Measurements from ENCODE around the gene PINK1.

Gene PINK1

DNA sequence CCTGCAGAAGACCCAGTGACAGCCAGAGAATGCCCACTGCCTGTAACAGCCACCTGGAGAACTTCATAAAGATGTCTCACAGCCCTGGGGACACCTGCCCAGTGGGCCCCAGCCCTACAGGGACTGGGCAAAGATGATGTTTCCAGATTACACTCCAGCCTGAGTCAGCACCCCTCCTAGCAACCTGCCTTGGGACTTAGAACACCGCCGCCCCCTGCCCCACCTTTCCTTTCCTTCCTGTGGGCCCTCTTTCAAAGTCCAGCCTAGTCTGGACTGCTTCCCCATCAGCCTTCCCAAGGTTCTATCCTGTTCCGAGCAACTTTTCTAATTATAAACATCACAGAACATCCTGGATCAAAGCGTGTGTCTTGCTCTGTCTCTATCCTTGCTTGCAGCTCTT lies 14.7 kb upstream of the PINK1 start:
- WGBS (ENCODE audit: extremely low coverage, insufficient coverage, insufficient read length), result no CpG with 5 or more reads among the region's 4 CpGs
- Histone ChIP-seq H4K12ac (ENCODE audit: low read depth, low read length) (no peak overlapping the region), H3K4me1 (ENCODE audit: control insufficient read depth in 1 of 2, insufficient read depth in 2 of 2, low read length in 2 of 2) (peaks cover 4% of the 10 kb centered on the region in 2 experiments), H3K4me3 (ENCODE audit: low read depth, low read length) (no peak overlapping the region), H2BK5ac (ENCODE audit: low read depth, low read length, poor library complexity) (no peak overlapping the region), H2AK5ac (ENCODE audit: low read length) (no peak overlapping the region), H3K27me3 (ENCODE audit: insufficient read depth, low read length) (no peaks in the 10 kb centered on the region), H3K27ac (ENCODE audit: low read depth, low read length) (no peak overlapping the region), H3K36me3 (ENCODE audit: control insufficient read depth in 1 of 2, insufficient read depth in 2 of 2, low read length in 2 of 2) (no peaks in the 10 kb centered on the region), H3K9me3 (ENCODE audit: insufficient read depth, low read depth, low read length) (no peaks in the 10 kb centered on the region), H3K23ac (ENCODE audit: low read length) (no peak overlapping the region), H2BK12ac (ENCODE audit: low read length) (no peak overlapping the region), H3K4ac (ENCODE audit: low read depth, low read length) (no peak overlapping the region), H2BK120ac (ENCODE audit: insufficient read depth, low read length, poor library complexity) (no peak overlapping the region), H4K91ac (ENCODE audit: low read depth, low read length) (no peak overlapping the region), H3K79me2 (ENCODE audit: control insufficient read depth, insufficient read depth, low read length, poor library complexity) (no peaks in the 10 kb centered on the region), H3K9ac (ENCODE audit: low read length) (no peak overlapping the region), H3K18ac (ENCODE audit: low read length) (no peak overlapping the region), H3K14ac (ENCODE audit: low read length) (no peak overlapping the region), H4K8ac (ENCODE audit: low read depth, low read length) (no peak overlapping the region), H3K4me2 (ENCODE audit: low read length) (no peak overlapping the region), H2AFZ (ENCODE audit: insufficient read depth, low read length, poor library complexity) (no peak overlapping the region), H3K79me1 (ENCODE audit: low read length) (peaks cover under 1% of the 10 kb centered on the region)
- DNase-seq, result no peak

DNA sequence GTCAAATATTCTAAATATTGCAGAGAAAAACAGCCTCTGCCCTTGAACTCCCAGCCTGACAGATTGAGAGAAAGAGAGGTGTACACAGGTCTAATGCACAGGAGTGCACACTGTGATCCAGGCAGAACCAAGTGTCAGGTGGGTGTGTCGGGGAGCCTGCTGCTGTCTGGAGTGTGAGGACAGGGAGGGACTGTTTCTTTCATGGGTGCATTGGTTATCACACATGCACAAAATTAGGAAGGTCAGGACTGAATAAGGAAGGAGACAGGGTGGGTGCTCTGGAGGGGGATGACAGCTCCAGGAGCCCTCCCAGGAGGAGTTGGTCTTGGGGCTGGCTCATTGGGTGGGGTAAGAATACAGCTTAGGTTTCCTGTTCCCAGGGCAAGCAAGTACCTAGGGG lies 13.3 kb upstream of the PINK1 start:
- Histone ChIP-seq H3K9me3 (ENCODE audit: insufficient read depth, low read depth, low read length) (no peaks in the 10 kb centered on the region), H3K36me3 (ENCODE audit: control insufficient read depth in 1 of 2, insufficient read depth in 2 of 2, low read length in 2 of 2) (no peaks in the 10 kb centered on the region), H4K91ac (ENCODE audit: low read depth, low read length) (no peak overlapping the region), H4K12ac (ENCODE audit: low read depth, low read length) (no peak overlapping the region), H2BK12ac (ENCODE audit: low read length) (no peak overlapping the region), H3K27me3 (ENCODE audit: insufficient read depth, low read length) (no peaks in the 10 kb centered on the region), H3K4me2 (ENCODE audit: low read length) (no peak overlapping the region), H2BK5ac (ENCODE audit: low read depth, low read length, poor library complexity) (no peak overlapping the region), H2BK120ac (ENCODE audit: insufficient read depth, low read length, poor library complexity) (no peak overlapping the region), H3K23ac (ENCODE audit: low read length) (no peak overlapping the region), H3K4ac (ENCODE audit: low read depth, low read length) (no peak overlapping the region), H4K8ac (ENCODE audit: low read depth, low read length) (no peak overlapping the region), H3K4me1 (ENCODE audit: control insufficient read depth in 1 of 2, insufficient read depth in 2 of 2, low read length in 2 of 2) (no peaks in the 10 kb centered on the region), H3K79me2 (ENCODE audit: control insufficient read depth, insufficient read depth, low read length, poor library complexity) (no peaks in the 10 kb centered on the region), H3K79me1 (ENCODE audit: low read length) (no peaks in the 10 kb centered on the region), H3K14ac (ENCODE audit: low read length) (no peak overlapping the region), H3K27ac (ENCODE audit: low read depth, low read length) (no peak overlapping the region), H3K18ac (ENCODE audit: low read length) (no peak overlapping the region), H3K9ac (ENCODE audit: low read length) (no peak overlapping the region), H2AFZ (ENCODE audit: insufficient read depth, low read length, poor library complexity) (no peak overlapping the region), H2AK5ac (ENCODE audit: low read length) (no peak overlapping the region), H3K4me3 (ENCODE audit: low read depth, low read length) (no peak overlapping the region)
- no CpG with 5 or more reads among the region's 1 CpG for WGBS (ENCODE audit: extremely low coverage, insufficient coverage, insufficient read length)
- peak in 1 of 2 donors; percentile 70 for DNase-seq

DNA sequence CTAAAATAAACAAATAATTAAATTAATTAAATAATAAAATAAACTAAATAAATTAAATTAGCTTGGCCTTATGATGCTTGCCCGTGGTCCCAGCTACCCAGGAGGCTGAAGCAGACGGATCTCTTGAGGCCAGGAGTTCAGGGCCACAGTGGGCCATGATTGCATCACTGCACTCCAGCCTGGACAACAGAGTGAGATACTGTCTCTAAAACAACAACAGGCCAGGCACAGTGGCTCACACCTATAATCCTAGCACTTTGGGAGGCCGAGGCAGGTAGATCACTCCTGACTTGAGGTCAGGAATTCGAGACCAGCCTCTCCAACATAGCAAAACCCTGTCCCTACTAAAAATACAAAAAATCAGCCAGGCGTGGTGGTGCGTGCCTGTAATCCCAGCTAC lies 12.2 kb upstream of the PINK1 start:
- Histone ChIP-seq H4K12ac (ENCODE audit: low read depth, low read length) (no peak overlapping the region), H3K4me2 (ENCODE audit: low read length) (no peak overlapping the region), H2BK120ac (ENCODE audit: insufficient read depth, low read length, poor library complexity) (no peak overlapping the region), H3K4me3 (ENCODE audit: low read depth, low read length) (no peak overlapping the region), H3K79me1 (ENCODE audit: low read length) (no peaks in the 10 kb centered on the region), H3K79me2 (ENCODE audit: control insufficient read depth, insufficient read depth, low read length, poor library complexity) (no peaks in the 10 kb centered on the region), H2BK5ac (ENCODE audit: low read depth, low read length, poor library complexity) (no peak overlapping the region), H3K4ac (ENCODE audit: low read depth, low read length) (no peak overlapping the region), H3K14ac (ENCODE audit: low read length) (no peak overlapping the region), H4K8ac (ENCODE audit: low read depth, low read length) (no peak overlapping the region), H3K27ac (ENCODE audit: low read depth, low read length) (no peak overlapping the region), H3K36me3 (ENCODE audit: control insufficient read depth in 1 of 2, insufficient read depth in 2 of 2, low read length in 2 of 2) (no peaks in the 10 kb centered on the region), H3K9ac (ENCODE audit: low read length) (no peak overlapping the region), H3K9me3 (ENCODE audit: insufficient read depth, low read depth, low read length) (no peaks in the 10 kb centered on the region), H4K91ac (ENCODE audit: low read depth, low read length) (no peak overlapping the region), H2AFZ (ENCODE audit: insufficient read depth, low read length, poor library complexity) (no peak overlapping the region), H2BK12ac (ENCODE audit: low read length) (no peak overlapping the region), H3K27me3 (ENCODE audit: insufficient read depth, low read length) (no peaks in the 10 kb centered on the region), H3K23ac (ENCODE audit: low read length) (no peak overlapping the region), H3K4me1 (ENCODE audit: control insufficient read depth in 1 of 2, insufficient read depth in 2 of 2, low read length in 2 of 2) (no peaks in the 10 kb centered on the region), H2AK5ac (ENCODE audit: low read length) (no peak overlapping the region), H3K18ac (ENCODE audit: low read length) (no peak overlapping the region)
- DNase-seq, result peak in 1 of 2 donors; percentile 37
- WGBS (ENCODE audit: extremely low coverage, insufficient coverage, insufficient read length), result no CpG with 5 or more reads among the region's 6 CpGs

DNA sequence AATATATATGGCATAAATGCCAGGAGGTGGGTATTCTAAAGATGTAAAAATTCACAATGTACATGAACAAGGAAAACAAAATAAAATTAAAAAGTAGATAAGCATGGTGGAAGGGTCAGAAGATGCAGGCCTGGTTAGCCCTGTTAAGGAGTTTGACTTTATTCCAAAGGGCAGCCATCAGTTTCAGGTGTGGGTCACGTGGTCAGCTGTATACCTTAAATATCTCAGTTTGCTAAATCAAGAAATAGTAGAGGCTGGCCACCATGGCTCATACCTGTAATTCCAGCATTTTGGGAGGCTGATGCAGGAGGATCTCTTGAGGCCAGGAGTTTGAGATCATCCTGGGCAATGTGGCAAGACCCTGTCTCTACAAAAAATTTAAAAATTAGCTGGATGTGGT lies 8.5 kb upstream of the PINK1 start:
- Histone ChIP-seq H2AK5ac (ENCODE audit: low read length) (no peak overlapping the region), H3K14ac (ENCODE audit: low read length) (no peak overlapping the region), H4K8ac (ENCODE audit: low read depth, low read length) (no peak overlapping the region), H3K36me3 (ENCODE audit: control insufficient read depth in 1 of 2, insufficient read depth in 2 of 2, low read length in 2 of 2) (no peaks in the 10 kb centered on the region), H4K91ac (ENCODE audit: low read depth, low read length) (no peak overlapping the region), H3K27ac (ENCODE audit: low read depth, low read length) (no peak overlapping the region), H3K23ac (ENCODE audit: low read length) (no peak overlapping the region), H3K9me3 (ENCODE audit: insufficient read depth, low read depth, low read length) (no peaks in the 10 kb centered on the region), H4K12ac (ENCODE audit: low read depth, low read length) (no peak overlapping the region), H3K4me3 (ENCODE audit: low read depth, low read length) (no peak overlapping the region), H3K79me1 (ENCODE audit: low read length) (no peaks in the 10 kb centered on the region), H2BK5ac (ENCODE audit: low read depth, low read length, poor library complexity) (no peak overlapping the region), H3K18ac (ENCODE audit: low read length) (no peak overlapping the region), H2BK120ac (ENCODE audit: insufficient read depth, low read length, poor library complexity) (no peak overlapping the region), H3K4me2 (ENCODE audit: low read length) (no peak overlapping the region), H3K4ac (ENCODE audit: low read depth, low read length) (no peak overlapping the region), H3K27me3 (ENCODE audit: insufficient read depth, low read length) (no peaks in the 10 kb centered on the region), H2AFZ (ENCODE audit: insufficient read depth, low read length, poor library complexity) (no peak overlapping the region), H2BK12ac (ENCODE audit: low read length) (no peak overlapping the region), H3K79me2 (ENCODE audit: control insufficient read depth, insufficient read depth, low read length, poor library complexity) (no peaks in the 10 kb centered on the region), H3K9ac (ENCODE audit: low read length) (no peak overlapping the region), H3K4me1 (ENCODE audit: control insufficient read depth in 1 of 2, insufficient read depth in 2 of 2, low read length in 2 of 2) (no peaks in the 10 kb centered on the region)
- no CpG with 5 or more reads among the region's 1 CpG for WGBS (ENCODE audit: extremely low coverage, insufficient coverage, insufficient read length)
- DNase-seq, result no peak
